Liver (tissue), 9 donors: ENCODE data around the gene FXYD2. TPM values are rescaled to one million over a fixed set of nuclear protein-coding genes. Genes with fewer than 3 reads are reported as not detected.

Experiments used
- DNase-seq: peaks from one replicate; pipeline ENCODE4 v3.0.0-alpha.2; 2017; ENCODE audit warnings: low spot score
- H3K27ac ChIP-seq, 2 donors: one replicate each; pipeline ENCODE4 v1.7.0; 2013; ENCODE audit warnings: inconsistent platforms in 2 of 2, low read length in 2 of 2, control low read depth in 1 of 2, low read depth in 1 of 2, mild to moderate bottlenecking in 1 of 2
- H3K27me3 ChIP-seq, 4 donors: one replicate each; pipeline versions ENCODE4 v1.6.1 to v1.7.0; 2013; ENCODE audit warnings: low read length in 3 of 4, inconsistent platforms in 1 of 4, mild to moderate bottlenecking in 1 of 4, moderate library complexity in 1 of 4; ENCODE audit not compliant: control insufficient read depth in 4 of 4, insufficient read depth in 4 of 4
- H3K36me3 ChIP-seq, 4 donors: one replicate each; pipeline versions ENCODE4 v1.6.1 to v1.7.0; 2013; ENCODE audit warnings: low read length in 3 of 4, mild to moderate bottlenecking in 3 of 4, low read depth in 1 of 4, moderate library complexity in 1 of 4; ENCODE audit not compliant: control insufficient read depth in 4 of 4, insufficient read depth in 3 of 4
- H3K4me1 ChIP-seq, 4 donors: one replicate each; pipeline versions ENCODE4 v1.6.1 to v1.7.0; 2013; ENCODE audit warnings: low read length in 3 of 4, mild to moderate bottlenecking in 3 of 4, moderate library complexity in 1 of 4; ENCODE audit not compliant: control insufficient read depth in 4 of 4, insufficient read depth in 4 of 4
- H3K4me3 ChIP-seq, 3 donors: one replicate each; pipeline versions ENCODE4 v1.6.1 to v1.7.0; 2013; ENCODE audit warnings: low read length in 3 of 3, control low read depth in 1 of 3, low read depth in 1 of 3, mild to moderate bottlenecking in 1 of 3
- H3K9ac ChIP-seq, 2 donors: one replicate each; pipeline ENCODE4 v1.7.0; 2013; ENCODE audit warnings: low read length in 2 of 2, mild to moderate bottlenecking in 2 of 2, moderate library complexity in 2 of 2, control low read depth in 1 of 2, low read depth in 1 of 2
- H3K9me3 ChIP-seq, 4 donors: one replicate each; pipeline versions ENCODE4 v1.6.1 to v1.7.0; 2013; ENCODE audit warnings: low read length in 3 of 4; ENCODE audit not compliant: control insufficient read depth in 4 of 4
- EGR1 ChIP-seq, 2 donors: IDR thresholded peaks; 2 replicates each; pipeline ENCODE4 v1.6.1; 2016 to 2018; ENCODE audit warnings: antibody characterized with exemption in 2 of 2, low read depth in 2 of 2
- FOXA2 ChIP-seq: IDR thresholded peaks from 2 replicates; pipeline ENCODE4 v1.6.1; 2016; ENCODE audit warnings: antibody characterized with exemption
- HNF4G ChIP-seq: IDR thresholded peaks from 2 replicates; pipeline ENCODE4 v1.6.1; 2016; ENCODE audit warnings: antibody characterized with exemption
- JUND ChIP-seq, 2 donors: IDR thresholded peaks; 2 replicates each; pipeline ENCODE4 v1.6.1; 2016; ENCODE audit warnings: antibody characterized with exemption in 2 of 2
- NR2F2 ChIP-seq: IDR thresholded peaks from 2 replicates; pipeline ENCODE4 v1.6.1; 2016; ENCODE audit warnings: antibody characterized with exemption
- RAD21 ChIP-seq, 2 donors: IDR thresholded peaks; 2 replicates each; pipeline ENCODE4 v1.6.1; 2016; ENCODE audit warnings: antibody characterized with exemption in 2 of 2, mild to moderate bottlenecking in 2 of 2
- RXRA ChIP-seq, 2 donors: IDR thresholded peaks; 2 replicates each; pipeline ENCODE4 v1.6.1; 2017 to 2018; ENCODE audit warnings: antibody characterized with exemption in 2 of 2, mild to moderate bottlenecking in 1 of 2
- SP1 ChIP-seq: IDR thresholded peaks from 2 replicates; pipeline ENCODE4 v1.6.1; 2018; ENCODE audit warnings: antibody characterized with exemption, mild to moderate bottlenecking
- TAF1 ChIP-seq: conservative IDR thresholded peaks from 2 replicates; pipeline ENCODE4 v1.6.1; 2016; ENCODE audit warnings: antibody characterized with exemption, mild to moderate bottlenecking
- YY1 ChIP-seq: IDR thresholded peaks from 2 replicates; pipeline ENCODE4 v1.6.1; 2016; ENCODE audit warnings: antibody characterized with exemption, mild to moderate bottlenecking
- WGBS: extraction: QIAGEN DNeasy Blood & Tissue Kit; methylation state at CpG from one replicate; pipeline ENCODE4 v1.1.7; 2013; 5-methylcytosine and 5-hydroxymethylcytosine counted together
- polyA plus RNA-seq, 2 donors: library from polyadenylated mRNA; stranded (reverse) in 1 of 2; unstranded in 1 of 2; fragments of 200-250 nt in 1 of 2; fragments of >200 nt in 1 of 2; fragmentation: Nextera tagmentation in 1 of 2; extraction: Ambion mirVana in 1 of 2; gene quantifications; one replicate each; pipeline versions ENCODE4 v1.2.1 to v1.2.3, GENCODE V29; 2013 to 2015
- total RNA-seq, 2 donors: library from RNA; depleted of rRNA; stranded (reverse); fragments of >200 nt; gene quantifications; one replicate each; pipeline ENCODE4 v1.2.3, GENCODE V29; 2014
- TF ChIP-seq, protein P1 (sequence below): IDR thresholded peaks from 2 replicates; pipeline ENCODE4 v1.6.1; 2016; ENCODE audit warnings: antibody characterized with exemption
- TF ChIP-seq, protein P2 (sequence below): IDR thresholded peaks from 2 replicates; pipeline ENCODE4 v1.6.1; 2016; ENCODE audit warnings: antibody characterized with exemption, mild to moderate bottlenecking
- TF ChIP-seq, protein P3 (sequence below): fragments of 150-350 bp; IDR thresholded peaks from 2 replicates; pipeline ENCODE4 v1.5.1; 2017; ENCODE audit warnings: improper control_type of control experiment, low read depth, low read length; ENCODE audit not compliant: missing input control
- TF ChIP-seq, protein P4 (sequence below): IDR thresholded peaks from 2 replicates; pipeline ENCODE4 v1.6.1; 2016; ENCODE audit warnings: antibody characterized with exemption
- TF ChIP-seq, protein P5 (sequence below): IDR thresholded peaks from 2 replicates; pipeline ENCODE4 v1.6.1; 2016; ENCODE audit warnings: antibody characterized with exemption
- donor health status: healthy.
- donor health status: healthy.
- donor health status: healthy.
- donor health status: healthy.
- donor health status: healthy.

The FXYD2 gene
- total and polyA plus RNA-seq, 4 donors = 20.2 to 105 (median 41.8) TPM

DNA sequence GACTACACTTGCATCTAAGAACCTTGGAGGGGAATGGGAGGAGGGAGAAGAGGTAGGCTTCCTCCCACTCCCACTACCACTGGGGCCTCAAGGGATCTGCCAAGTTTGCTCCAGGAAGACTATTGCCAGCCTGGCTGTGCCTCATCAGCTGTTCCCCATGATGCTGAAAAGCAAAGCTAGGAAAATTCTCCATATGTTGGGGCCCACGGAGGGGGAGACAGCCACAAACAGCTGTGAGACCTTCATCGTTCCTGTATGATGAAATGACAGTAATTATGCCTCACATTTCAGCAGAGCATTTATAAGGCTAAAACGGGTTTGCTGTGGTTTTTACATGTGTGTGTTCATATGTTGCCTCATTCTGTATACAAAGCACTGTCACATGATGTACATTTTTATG is 34.3 kb downstream of the FXYD2 start:
- H3K9ac ChIP-seq = no peak overlapping the region
- no peaks in the 10 kb centered on the region for H3K9me3 ChIP-seq
- no peaks in the 10 kb centered on the region for H3K4me1 ChIP-seq
- TF ChIP-seq NR2F2 (no peak), HNF4G (no peak), RXRA (IDR thresholded peaks at IDR 0.05) (no peak), JUND (IDR thresholded peaks at IDR 0.05) (no peak)
- TF ChIP-seq, protein P1, sequence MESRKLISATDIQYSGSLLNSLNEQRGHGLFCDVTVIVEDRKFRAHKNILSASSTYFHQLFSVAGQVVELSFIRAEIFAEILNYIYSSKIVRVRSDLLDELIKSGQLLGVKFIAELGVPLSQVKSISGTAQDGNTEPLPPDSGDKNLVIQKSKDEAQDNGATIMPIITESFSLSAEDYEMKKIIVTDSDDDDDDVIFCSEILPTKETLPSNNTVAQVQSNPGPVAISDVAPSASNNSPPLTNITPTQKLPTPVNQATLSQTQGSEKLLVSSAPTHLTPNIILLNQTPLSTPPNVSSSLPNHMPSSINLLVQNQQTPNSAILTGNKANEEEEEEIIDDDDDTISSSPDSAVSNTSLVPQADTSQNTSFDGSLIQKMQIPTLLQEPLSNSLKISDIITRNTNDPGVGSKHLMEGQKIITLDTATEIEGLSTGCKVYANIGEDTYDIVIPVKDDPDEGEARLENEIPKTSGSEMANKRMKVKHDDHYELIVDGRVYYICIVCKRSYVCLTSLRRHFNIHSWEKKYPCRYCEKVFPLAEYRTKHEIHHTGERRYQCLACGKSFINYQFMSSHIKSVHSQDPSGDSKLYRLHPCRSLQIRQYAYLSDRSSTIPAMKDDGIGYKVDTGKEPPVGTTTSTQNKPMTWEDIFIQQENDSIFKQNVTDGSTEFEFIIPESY = no peak
- TF ChIP-seq, protein P2, sequence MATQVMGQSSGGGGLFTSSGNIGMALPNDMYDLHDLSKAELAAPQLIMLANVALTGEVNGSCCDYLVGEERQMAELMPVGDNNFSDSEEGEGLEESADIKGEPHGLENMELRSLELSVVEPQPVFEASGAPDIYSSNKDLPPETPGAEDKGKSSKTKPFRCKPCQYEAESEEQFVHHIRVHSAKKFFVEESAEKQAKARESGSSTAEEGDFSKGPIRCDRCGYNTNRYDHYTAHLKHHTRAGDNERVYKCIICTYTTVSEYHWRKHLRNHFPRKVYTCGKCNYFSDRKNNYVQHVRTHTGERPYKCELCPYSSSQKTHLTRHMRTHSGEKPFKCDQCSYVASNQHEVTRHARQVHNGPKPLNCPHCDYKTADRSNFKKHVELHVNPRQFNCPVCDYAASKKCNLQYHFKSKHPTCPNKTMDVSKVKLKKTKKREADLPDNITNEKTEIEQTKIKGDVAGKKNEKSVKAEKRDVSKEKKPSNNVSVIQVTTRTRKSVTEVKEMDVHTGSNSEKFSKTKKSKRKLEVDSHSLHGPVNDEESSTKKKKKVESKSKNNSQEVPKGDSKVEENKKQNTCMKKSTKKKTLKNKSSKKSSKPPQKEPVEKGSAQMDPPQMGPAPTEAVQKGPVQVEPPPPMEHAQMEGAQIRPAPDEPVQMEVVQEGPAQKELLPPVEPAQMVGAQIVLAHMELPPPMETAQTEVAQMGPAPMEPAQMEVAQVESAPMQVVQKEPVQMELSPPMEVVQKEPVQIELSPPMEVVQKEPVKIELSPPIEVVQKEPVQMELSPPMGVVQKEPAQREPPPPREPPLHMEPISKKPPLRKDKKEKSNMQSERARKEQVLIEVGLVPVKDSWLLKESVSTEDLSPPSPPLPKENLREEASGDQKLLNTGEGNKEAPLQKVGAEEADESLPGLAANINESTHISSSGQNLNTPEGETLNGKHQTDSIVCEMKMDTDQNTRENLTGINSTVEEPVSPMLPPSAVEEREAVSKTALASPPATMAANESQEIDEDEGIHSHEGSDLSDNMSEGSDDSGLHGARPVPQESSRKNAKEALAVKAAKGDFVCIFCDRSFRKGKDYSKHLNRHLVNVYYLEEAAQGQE = no peak
- H3K27me3 ChIP-seq = peaks cover 0 to 6% (median 2%) of the 10 kb centered on the region in 4 donors
- 64% methylated on average over 3 of the region's 3 CpGs for WGBS
- H3K4me3 ChIP-seq = no peak overlapping the region
- H3K27ac ChIP-seq = no peak overlapping the region
- DNase-seq = no peak
- no peaks in the 10 kb centered on the region for H3K36me3 ChIP-seq

DNA sequence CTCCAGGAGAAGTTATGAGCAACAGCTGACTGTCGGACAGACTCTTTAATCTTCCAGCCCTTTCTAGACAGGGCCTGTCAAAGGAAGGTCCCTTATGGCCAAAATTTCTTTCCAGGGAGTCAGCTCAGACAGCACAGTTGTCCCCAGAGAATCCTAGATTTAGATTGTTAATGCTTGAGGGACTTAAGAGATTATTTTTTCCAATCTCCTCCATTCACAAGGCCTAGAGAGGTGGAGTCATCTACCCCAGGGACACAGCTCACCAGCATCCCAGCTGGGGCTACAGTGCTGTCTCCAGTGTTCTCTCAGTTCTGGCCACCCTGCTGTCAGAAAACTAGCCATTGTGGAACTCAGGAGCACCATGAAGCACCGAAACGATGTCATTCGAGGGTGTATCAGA is 35.3 kb downstream of the FXYD2 start:
- H3K27ac ChIP-seq = no peak overlapping the region
- no peak overlapping the region for H3K4me3 ChIP-seq
- peaks cover 0 to 6% (median 2%) of the 10 kb centered on the region in 4 donors for H3K27me3 ChIP-seq
- H3K4me1 ChIP-seq = no peaks in the 10 kb centered on the region
- DNase-seq = no peak
- TF ChIP-seq JUND (IDR thresholded peaks at IDR 0.05) (no peak), YY1 (no peak), NR2F2 (no peak), SP1 (no peak), EGR1 (IDR thresholded peaks at IDR 0.05; ENCODE audit: low read depth in 2 of 2) (no peak), RAD21 (IDR thresholded peaks at IDR 0.05) (no peak), HNF4G (no peak), FOXA2 (no peak), TAF1 (no peak)
- TF ChIP-seq, protein P3, sequence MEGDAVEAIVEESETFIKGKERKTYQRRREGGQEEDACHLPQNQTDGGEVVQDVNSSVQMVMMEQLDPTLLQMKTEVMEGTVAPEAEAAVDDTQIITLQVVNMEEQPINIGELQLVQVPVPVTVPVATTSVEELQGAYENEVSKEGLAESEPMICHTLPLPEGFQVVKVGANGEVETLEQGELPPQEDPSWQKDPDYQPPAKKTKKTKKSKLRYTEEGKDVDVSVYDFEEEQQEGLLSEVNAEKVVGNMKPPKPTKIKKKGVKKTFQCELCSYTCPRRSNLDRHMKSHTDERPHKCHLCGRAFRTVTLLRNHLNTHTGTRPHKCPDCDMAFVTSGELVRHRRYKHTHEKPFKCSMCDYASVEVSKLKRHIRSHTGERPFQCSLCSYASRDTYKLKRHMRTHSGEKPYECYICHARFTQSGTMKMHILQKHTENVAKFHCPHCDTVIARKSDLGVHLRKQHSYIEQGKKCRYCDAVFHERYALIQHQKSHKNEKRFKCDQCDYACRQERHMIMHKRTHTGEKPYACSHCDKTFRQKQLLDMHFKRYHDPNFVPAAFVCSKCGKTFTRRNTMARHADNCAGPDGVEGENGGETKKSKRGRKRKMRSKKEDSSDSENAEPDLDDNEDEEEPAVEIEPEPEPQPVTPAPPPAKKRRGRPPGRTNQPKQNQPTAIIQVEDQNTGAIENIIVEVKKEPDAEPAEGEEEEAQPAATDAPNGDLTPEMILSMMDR = no peak
- TF ChIP-seq, protein P4, sequence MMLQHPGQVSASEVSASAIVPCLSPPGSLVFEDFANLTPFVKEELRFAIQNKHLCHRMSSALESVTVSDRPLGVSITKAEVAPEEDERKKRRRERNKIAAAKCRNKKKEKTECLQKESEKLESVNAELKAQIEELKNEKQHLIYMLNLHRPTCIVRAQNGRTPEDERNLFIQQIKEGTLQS = no peak
- TF ChIP-seq, protein P5, sequence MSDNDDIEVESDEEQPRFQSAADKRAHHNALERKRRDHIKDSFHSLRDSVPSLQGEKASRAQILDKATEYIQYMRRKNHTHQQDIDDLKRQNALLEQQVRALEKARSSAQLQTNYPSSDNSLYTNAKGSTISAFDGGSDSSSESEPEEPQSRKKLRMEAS = no peak
- TF ChIP-seq, protein P1 = no peak
- no peaks in the 10 kb centered on the region for H3K9me3 ChIP-seq
- no peaks in the 10 kb centered on the region for H3K36me3 ChIP-seq
- 88% methylated on average over 4 of the region's 4 CpGs for WGBS
- no peak overlapping the region for H3K9ac ChIP-seq
